Epidermal melanocyte (primary cell): Measurements from ENCODE around the gene FNDC7.
"Not testable (repeated sequence)": the region's sequence is repeated elsewhere in the genome, so short reads cannot be mapped to it uniquely, and the experiment has no call there.

Experiments
- DNase-seq: peaks from one replicate; pipeline ENCODE4 v3.0.0; 2011; ENCODE audit warnings: low spot score; ENCODE audit not compliant: insufficient read length

The FNDC7 gene

DNA sequence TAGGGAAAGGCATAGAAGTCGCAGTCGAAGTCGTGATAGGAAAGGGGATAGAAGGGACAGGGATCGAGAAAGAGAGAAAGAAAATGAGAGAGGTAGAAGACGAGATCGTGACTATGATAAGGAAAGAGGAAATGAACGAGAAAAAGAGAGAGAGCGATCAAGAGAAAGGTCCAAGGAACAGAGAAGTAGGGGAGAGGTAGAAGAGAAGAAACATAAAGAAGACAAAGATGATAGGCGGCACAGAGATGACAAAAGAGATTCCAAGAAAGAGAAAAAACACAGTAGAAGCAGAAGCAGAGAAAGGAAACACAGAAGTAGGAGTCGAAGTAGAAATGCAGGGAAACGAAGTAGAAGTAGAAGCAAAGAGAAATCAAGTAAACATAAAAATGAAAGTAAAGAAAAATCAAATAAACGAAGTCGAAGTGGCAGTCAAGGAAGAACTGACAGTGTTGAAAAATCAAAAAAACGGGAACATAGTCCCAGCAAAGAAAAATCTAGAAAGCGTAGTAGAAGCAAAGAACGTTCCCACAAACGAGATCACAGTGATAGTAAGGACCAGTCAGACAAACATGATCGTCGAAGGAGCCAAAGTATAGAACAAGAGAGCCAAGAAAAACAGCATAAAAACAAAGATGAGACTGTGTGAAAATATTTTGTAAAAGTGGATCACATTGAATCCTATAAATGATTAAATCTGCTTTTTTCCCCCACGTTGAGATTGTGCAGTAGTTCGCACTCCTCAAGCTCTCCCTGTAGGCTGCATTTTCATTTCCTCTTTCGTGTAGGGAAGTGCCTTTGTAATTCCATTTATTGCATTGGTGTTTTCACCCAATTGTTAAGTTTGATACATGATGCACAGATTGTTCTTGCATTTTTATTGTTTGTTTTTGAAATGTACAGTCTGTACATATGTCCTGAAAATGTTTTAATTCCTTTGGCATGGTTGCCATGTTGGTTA lies 13.1 kb upstream of the FNDC7 start:
- DNase-seq = no peak

DNA sequence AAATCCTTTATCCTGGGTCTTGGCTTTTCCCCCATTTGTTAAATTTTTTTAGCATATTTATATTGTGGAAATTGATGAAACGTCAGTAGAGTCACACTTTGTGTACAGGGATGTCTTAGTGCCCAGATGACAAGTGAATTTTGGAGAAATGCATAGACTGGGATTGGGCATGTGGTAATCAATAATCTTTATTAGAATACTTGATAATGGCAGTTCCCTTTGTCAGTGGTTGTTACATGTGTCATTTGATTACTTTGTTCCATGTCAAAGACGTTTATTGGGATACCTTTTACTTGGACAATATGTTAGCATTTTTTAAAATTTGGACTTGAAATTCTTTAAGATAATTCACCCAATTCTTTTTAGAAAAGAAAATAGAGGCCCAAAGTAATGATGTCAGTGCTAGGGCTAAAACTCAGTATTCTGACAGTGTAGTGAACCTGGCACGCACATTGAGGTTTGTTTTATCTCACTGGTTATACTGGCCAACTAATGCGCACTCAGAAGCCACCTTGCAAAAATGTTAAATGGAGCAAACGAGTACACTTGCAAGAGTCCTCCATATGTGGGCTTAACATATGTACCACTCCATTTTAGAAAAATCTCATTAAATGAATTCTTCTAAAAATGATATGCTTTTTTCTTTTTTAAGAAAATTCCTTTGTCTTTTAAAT lies 11.4 kb upstream of the FNDC7 start:
- DNase-seq = no peak

DNA sequence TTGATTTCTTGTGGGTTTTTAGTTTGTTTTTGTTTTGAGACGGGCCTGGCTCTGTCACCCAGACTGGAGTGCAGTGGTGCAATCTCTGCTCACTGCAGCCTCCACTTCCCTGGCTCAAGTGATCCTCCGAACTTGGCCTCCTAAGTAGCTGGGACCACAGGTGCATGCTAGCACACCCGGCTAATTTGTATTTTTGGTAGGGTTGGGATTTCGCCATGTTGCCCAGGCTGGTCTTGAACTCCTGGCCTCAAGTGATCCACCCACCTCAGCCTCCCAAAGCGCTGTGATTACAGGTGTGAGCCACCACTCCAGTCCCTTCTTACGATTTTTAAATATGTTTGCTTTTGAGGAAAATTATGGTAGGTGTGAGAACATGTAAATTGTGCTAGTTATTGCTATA lies 10.6 kb upstream of the FNDC7 start:
- DNase-seq = not testable (repeated sequence)

DNA sequence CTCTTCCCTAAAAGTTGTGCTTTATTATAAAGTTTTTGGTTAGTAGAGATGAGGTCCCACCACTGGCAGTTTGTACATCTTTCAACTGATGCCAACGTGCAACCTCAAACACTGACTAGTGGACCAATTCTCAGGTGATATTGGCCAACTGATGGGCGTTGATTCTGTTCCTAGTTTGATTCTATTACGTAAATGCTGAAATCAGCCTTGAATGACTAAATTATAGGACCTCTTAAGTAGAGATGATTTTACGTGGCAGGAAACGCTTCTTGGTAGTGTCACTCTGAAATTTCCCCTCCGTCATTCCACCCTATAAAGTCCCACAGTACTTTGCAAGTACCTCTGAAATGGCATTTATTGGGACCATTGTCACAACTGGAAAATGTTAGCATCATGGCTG lies 8.8 kb upstream of the FNDC7 start:
- DNase-seq = no peak

DNA sequence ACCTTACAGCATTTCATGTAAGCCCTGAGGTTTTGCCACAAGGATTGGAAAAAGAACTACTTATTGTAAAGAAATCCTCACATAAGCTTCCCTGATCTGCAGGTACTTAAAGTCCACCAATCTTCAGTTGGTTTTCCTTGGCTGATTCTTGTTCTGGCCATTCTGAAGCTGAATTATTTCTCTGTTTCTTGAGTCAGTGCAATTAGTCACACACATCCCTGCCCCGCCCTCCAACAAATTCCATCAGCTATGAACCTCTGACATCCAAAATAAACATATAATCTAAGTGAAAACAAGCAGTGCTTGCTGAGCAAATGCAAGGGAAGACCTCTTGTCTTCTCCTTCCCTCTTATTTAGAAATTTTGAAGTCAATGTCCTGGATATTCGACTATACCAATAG lies 8.2 kb upstream of the FNDC7 start:
- DNase-seq = peak; percentile 32

DNA sequence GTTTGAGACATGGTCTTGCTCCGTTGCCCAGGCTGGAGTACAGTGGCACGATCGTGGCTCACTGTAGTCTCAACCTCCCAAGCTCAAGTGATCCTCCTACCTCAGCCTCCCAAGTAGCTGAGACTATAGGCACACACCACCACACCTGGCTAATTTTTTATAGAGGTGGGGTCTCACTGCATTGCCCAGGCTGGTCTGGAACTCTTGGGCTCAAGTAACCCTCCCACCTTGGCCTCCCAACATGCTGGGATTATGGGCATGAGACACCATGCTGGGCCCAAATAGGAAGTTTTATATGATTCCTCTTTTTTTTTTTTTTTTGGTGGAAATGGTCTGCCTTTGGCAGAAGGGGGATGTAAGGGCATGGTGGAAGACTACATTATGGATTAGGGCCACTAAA lies 6.1 kb upstream of the FNDC7 start:
- no peak for DNase-seq

DNA sequence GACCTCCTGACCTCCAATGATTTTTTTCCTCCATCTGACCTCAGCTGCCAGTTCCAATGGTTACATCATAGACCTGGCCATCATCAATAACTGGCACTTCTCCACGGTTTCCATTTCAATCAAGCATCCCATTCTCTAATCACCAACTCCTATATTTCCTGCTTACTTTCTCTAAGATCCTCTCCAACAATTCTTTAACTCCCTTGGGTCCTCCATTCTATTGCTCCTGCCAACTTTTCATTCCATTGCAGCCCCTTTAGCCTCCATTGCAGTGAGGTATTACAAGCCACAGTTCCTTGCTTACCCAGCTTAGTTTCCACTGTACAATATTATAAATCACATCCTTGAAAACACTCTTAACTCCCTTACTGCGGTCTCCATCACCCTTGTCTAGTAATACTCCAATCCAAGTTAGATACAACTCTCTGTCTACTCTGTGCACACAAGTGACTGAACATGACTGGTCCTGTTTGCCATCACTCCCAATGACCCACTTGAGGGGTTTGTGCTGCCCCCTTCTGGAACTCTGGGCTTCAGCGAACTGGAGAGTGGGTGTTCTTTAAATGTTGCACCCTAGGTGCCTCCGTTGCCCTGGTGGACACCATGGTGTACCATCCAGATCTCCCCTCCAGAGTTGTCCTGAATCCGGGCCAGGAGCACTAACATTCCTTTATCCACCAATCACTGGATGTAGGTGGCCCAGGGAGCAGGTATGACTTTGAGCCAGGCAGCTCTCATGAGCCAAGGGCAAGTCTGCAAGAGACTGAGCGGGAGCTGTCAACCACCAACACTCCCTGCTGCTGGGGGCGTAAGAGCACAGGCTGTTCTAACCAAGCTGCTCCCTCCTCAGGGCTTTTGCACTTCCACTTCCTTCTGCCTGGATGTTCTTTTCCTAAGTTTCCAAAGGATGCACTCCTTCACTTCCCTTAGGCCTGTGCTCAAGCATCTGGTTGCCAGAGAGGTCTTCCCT lies 3.7 kb upstream of the FNDC7 start:
- no peak for DNase-seq

DNA sequence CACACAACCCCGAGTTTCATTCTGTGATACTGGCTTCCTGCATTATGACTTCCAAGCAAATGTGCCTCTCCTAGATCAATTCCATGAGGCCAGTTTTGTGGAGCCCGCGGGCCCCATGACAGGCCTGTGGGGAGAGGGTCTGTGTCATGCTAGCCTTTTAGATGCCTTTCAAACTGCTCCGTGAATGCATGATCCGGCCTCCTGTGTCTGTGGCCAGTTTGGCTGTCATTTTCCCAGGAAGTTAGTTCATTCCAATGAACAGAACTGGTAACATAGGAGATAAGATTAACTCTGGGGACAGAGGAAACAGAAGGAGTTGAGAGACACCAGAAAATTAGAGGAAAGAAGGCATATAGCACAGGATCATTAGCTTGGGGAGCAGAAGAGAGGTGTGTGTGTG lies 3.2 kb downstream of the FNDC7 start:
- no peak for DNase-seq

DNA sequence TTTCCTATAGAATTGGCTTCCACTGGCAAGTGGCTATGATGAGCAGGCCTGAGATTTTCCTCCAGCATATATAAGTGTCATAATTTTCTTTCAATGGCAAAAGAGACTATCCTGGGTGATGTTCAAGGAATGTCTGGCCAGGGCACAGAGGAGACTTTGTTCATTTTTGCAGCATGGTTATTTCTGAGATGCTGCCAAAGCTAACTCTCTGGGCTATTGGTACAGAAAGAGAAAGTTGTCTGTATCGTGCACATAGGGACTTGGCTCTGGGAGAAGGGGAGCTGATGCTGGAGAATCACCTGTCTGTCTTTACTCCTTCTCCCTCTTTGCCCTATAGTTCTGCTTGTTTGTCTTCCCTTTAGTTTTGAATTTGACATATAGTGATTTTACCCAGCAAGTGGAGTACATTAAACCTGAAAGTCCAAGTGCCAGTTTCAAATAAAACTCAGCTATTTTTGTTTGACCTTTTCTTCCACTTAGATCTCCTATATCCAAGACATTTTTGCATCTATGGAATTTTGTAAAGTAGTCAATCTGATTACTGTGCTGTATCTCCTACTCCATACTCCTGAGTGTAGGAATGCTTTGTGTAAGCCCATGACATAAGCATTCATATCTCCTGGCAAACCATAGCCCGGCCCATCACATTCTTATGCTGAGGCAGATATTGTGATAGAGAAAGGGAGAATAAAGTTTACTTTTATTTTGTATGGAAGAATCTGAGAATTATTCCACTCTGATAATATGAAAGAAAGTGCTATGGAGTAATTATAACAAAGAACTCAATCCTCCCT lies 3.9 kb downstream of the FNDC7 start:
- no peak for DNase-seq

DNA sequence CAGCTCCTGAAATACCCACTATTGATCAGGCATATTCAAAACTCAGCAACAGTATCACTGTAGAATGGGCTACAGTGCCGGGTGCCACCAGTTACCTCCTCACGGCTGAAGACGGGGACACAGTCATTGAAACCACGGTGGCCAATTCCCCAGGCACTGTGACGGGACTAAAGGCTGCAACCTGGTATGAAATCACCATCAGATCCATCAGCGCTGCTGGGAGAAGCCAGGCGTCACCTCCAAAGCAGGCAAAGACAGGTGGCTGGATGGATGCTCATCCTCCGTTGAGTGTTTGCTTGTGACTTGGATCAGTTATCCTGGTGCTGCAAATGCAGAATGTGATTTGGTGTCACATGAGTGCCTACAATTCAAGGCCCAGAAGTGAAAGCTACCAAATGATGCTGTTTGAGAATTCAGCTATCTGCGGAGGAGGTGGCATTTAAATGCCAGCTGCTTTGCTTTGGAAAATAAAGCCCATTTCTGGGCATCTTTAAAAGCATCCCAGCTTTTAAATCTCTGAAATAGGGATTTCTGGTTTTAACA lies 5.1 kb downstream of the FNDC7 start:
- no peak for DNase-seq

DNA sequence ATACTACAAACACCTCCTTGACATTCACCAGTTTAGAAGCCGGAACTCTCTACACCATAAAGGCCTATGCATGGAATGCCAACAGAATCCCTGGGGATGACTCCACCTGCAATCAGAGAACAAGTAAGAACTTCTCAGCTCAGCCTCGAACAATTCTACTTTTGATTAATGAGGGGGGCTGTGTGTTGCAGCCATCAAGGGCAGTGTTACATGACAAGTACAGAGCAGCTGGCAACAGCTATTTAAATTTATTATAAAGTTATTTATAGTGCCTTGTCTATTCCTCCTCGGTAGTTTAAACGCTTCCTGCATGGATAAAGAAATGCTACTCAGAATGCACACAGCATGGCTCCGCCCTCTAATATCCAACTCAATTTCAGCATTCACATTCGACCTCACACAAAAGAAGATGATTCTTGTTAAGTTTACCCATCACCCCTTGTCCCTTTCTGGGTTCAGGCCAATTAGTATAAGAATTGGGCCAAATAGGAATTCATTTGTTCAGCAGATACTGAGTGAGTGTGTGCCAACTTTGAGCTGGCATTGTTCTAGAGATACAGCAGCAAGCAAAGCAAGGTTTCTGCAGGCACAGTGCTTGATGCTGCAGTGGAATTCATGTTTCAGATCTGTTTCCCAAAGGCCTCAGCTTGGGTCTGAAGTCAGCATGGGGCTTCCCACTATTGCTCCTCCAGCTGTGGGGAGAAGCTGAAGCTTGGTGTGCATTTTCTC lies 6.4 kb downstream of the FNDC7 start:
- DNase-seq = no peak

DNA sequence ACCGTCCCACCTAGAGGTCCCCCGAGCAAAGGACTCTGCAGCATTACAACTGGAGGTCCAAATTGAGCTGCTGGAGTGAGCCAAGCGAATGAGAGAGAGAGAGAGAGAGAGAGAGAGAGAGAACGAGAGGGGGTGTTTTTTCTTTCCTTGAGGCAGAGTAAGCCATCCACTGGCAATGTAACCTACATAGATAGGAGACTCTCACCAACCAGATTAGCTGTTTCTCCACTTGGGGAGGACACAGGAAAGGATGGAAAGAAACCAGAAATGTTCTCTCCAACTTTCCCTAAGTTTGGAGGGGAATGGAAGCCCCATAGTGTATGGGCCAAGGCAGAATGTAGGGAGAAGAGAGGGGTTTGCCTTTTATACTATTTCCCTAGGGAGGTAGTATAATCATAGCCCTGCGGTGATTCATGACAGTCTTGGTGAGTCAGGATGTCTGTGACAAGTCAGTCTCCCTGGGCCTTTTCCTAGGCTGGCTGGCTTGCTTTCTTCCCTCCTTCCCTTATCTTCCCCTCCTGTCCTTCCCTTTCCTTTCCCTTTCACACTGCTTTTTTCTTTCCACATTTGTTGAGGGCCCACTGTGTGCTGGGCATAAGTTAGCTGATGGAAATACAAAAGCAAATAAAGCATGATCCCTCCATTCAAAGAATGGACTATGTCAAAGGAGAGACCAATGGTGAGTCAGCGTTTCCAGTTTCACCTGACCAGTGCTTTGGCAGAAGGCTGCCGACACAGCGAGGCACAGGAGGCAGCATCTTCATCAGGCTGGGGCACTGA lies 7.1 kb downstream of the FNDC7 start:
- peak; percentile 33 for DNase-seq

DNA sequence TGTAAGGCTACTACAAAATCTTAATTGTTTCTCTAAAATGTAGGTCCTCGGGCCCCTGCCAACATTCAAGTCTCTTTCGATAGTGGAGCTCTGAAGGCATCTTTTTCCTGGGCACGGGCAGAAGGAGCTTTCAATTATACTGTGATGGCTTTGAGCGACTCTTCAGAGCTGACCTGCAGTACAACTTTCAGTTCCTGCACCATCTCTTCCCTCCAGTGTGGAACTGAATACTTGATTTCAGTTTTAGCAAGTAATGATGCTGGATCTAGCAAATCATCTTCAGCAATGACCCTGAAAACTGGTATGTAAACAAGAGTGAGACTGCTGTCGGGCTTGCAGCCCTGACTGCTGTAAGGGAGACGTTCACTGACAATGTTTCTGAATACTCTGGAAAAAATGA lies 9.6 kb downstream of the FNDC7 start:
- DNase-seq = no peak

DNA sequence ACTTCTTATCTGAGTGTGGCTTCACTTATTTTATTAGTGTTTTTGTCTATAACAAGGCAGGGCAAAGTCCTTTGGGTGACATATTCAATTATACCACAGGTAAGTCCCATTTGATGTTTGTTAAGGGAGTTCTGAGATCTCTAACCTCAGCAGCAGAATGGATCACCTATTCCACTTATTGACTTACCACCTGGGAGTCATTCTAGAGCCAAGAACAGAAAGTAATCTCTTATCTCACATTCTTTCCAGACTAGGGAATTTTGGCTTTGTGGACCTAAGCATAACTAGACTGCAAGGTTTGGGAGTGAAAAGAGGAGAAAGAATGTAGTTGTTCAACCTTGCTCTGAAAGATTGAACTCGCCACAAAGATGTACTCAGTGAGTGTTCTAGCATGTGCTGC lies 13.2 kb downstream of the FNDC7 start:
- DNase-seq = no peak

DNA sequence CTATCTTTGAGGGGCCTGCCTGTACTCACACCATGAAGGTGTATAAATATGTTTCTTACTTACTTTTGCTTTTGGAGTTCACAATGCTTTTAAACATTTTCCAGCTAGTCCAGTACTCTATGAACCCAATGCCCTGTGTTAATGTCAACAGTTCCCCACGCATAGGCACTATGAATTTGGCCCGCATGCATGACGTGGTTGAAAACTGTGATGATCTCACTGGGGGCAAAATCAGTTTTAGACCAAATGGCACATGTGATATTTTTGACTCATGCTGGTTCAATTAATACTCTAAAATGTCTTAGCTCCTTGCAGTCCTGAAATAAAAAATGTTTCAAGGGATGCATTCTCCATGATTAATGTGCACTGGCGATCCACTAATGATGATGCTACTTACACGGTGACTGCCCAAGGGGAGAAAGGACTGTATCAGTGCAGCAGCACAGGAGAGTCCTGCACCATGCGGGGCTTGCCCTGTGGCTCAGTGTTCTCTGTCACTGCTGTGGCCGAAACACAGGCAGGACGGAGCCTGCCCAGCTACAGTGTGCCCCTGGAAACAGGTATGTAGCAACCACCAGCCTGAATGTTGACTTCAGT lies 15.7 kb downstream of the FNDC7 start:
- DNase-seq = no peak

DNA sequence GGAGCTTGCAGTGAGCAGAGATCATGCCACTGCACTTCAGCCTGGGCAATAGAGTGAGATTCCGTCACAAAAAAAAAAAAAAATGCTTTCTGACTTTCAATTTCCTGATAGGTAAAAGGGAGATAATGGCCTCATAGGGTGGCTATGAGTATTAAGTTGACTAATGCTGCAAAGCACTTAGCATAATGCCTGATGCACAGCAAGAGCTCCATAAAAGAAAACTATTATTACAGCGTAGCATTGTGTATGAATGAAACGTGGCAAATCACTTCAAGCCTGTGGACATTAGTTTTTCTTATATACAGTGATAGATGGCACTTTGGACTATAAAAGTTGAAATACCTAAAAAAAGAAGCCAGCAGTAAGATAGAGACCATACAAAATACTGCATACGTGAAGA lies 16.8 kb downstream of the FNDC7 start:
- no peak for DNase-seq

DNA sequence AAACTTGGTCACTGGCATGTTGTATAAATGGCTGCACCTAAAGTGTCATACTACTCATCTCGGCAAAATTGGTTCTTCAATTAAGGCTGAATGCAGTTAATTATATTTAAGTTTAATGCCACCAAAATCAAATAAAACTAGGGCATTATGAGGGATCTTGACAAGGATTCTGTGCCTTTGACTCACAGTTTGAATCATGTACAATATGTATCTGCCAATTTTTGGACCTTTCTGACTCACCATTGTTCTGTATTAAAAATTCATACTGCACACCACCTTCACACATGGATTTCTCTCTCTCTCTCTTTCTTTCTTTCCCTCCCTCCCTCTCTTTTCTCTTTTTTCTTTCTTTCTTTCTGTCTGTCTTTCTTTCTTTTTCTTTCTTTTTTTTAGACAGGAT lies 19.7 kb downstream of the FNDC7 start:
- DNase-seq = no peak

DNA sequence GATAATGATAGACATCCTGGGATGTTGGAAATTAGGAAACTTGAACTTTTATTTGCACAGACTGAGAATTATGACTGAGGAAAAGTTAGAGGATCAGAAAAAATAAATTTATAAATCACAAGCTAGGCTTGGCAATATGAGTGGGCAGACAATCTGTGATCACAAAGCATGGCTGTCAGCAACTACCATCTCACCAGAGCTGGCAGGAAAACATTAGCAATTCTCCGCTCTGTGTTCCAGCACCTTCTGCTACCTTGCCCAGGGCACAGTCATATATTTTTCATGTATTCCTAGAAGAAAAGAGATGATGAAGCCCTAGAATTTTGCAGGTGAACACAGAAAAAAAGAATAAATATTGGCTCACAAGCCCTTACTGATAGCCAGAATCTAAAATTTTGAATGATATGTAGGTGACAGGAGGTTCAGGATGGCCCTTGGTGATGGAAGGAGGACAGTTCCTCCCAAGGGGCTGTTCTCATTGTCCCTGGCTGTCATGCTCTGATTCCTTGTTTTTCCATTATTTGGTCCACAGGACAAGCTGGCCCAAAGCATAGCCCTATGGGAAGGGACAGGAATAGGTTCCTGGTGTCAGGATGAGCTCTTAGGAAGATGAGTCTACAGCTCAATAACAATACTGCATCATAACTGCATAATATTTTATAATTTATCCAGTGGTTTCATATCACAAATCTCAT lies 21.6 kb downstream of the FNDC7 start:
- DNase-seq = no peak
